Glomerular visceral epithelial cell (primary cell): ENCODE data around the gene BLVRB.
"Not testable (repeated sequence)": the region's sequence is repeated elsewhere in the genome, so short reads cannot be mapped to it uniquely, and the experiment has no call there.

Experiments
- DNase-seq: peaks from one replicate; pipeline ENCODE4 v3.0.0-alpha.2; 2016; ENCODE audit errors: extremely low spot score

The BLVRB gene

DNA sequence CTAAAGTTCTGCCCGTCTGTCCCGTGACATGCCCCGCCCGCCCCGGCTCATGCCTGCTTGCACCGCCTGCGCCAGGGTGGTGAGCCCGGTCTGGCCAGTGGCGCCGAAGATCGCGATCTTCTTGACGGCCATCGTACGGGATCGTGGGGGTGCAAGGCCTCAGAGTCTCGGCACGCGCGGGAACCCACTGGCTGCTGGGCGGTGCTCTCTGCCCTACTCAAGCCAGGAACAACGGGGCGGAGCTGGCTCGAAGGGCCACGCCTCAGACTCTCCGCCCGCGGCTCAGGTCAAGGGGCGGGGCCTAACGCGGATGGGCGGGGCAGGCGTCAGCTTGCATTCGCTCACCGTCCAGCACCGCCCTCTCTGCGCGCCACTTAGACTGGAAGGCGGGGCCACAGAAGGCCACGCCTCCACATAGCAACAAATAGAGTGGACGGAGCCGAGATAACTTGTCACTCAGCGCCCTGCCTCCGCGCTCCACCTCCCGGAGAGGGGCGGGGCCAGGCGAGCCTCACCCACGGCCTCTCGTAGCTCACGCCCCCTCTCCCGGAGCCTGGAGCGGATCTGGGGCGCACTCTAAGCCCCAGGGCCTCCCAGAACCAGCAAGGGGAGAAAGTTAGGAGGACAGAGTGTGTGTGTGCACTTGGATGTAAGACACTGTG, at the start of gene BLVRB:
TSS of gene BLVRB (minus strand) at position 189 of the 662 bp plus-strand sequence. CDS start at position 132, 57 bp downstream.
- peak; percentile 100 for DNase-seq

GRCh38 chr19:40513741-40514315, 48.3 kb upstream of the BLVRB start:
- no peak for DNase-seq

- no peak for DNase-seq
Observed at GRCh38 chr19:40513345-40513678, 47.8 kb upstream of the BLVRB start.

GRCh38 chr19:40512473-40513344, 47.2 kb upstream of the BLVRB start:
- DNase-seq, result no peak

DNA sequence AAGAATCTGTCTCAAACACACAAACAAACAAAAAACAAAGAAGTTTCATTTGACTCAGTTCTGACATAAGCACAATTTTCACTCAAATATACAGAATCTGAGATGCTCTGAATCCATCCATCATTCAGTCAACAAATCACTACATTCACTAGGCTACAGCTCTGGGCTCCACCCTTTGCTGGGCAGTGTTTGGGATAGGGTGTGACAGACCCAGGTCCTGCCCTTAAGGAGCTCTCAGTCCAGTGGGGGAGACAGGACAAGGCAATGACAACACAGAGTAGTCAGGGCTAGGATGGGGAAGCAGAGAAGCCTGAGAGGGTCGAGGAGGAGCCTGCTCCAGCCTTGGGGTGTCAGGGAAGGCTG, 46.5 kb upstream of the BLVRB start:
- no peak for DNase-seq

DNA sequence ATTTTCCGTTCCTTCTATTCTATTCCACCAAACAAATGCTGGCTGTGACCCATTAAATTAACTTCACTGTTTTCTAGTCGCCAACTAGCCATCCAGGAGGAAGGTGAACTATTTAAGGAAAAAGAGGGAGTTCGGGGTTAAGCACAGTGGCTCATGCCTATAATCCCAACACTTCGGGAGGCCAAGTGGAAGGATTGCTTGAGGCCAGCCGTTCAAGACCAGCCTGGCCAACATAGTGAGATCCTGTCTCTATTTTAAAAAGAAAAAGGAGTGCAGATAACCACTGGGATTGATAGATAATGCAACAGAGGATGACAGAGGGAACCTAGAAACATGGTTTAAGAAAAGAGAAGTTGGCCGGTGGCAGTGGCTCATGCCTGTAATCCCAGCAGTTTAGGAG, 45.9 kb upstream of the BLVRB start:
- no peak for DNase-seq

- DNase-seq, result no peak
Observed at GRCh38 chr19:40510526-40511115, 45.1 kb upstream of the BLVRB start.

- no peak for DNase-seq
Observed at GRCh38 chr19:40508739-40509260, 43.3 kb upstream of the BLVRB start.

- DNase-seq, result no peak
Observed at GRCh38 chr19:40507892-40508291, 42.3 kb upstream of the BLVRB start.

DNA sequence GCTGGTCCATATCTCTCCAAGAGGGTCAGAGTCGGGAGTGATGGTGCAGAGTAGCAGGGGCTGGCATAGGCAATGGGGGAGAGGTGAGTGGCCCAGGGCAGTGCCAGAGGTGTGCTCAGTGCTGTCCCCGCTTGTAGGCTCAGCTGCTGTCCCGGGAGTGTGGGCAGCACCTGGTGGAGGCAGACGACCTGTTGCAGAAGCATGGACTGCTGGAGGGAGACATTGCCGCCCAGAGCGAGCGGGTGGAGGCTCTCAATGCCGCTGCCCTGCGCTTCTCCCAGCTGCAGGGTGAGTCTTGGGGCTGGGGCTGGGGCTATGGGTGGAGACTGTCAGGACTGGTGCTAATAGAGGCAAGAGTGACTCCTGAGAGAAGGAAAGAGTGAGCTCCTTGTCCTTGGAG, 40.6 kb upstream of the BLVRB start:
- no peak for DNase-seq

DNA sequence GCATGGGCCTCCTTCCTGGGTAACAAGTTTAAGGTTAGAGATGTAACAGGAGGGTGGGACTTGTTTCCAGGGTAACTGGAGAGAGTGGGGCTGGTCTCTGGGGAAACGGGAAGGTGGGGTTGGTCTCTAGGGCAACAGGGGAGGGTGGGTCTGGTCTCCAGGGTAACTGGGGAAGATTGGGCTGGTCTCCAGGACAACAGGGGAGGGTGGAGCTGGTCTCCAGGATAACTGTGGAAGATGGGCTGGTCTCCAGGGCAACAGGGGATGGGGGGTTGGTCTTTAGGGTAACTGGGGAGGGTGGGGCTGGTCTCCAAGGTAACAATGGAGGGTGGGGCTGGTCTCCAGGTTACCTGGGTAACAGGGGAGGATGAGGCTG, 37.8 kb upstream of the BLVRB start:
- DNase-seq, result no peak

DNA sequence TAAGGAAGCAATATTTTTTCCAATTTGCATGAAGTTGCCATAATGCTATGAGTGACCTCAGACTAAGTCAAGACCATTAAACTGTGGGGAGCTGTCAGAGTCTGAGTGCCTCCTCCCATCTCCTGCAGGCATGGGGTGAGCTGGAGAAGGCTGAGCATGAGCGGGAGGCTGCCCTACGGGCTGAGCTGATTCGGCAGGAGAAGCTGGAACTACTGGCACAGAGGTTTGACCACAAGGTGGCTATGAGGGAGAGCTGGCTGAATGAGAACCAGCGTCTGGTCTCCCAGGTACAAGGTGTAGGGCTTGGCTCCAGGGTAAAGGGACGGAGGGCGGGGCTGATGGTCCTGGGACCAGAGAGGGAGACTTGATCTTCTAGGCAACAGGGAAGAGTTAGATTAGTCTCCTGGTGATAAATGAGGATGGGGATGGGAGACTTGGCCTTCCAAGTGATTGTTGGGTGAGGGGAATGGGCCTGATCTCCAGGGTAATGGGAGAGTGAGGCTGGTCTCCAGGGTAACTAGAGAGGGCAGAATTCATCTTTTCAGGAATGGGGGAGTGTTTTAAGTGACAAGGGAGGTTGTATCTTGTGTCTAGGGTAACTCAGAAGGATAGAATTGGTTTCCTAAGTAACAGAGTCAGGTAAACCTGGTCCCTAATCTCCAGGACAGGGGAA, 37.2 kb upstream of the BLVRB start:
- DNase-seq, result no peak

DNA sequence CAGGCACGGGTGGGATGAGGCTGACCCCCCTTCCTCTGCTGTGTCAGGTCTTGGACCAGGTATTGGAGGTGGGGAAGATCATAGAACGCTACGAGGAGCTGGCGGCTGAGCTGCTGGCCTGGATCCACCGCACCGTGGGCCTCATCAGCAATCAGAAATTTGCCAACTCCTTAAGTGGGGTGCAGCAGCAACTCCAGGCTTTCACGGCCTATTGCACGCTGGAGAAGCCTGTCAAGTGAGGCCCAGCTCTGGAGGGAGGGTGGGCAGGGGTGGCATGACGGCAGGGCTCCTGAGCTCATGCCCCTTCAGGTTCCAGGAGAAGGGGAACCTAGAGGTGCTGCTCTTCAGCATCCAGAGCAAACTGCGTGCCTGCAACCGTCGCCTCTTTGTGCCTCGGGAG, 36.5 kb upstream of the BLVRB start:
- DNase-seq, result no peak

DNA sequence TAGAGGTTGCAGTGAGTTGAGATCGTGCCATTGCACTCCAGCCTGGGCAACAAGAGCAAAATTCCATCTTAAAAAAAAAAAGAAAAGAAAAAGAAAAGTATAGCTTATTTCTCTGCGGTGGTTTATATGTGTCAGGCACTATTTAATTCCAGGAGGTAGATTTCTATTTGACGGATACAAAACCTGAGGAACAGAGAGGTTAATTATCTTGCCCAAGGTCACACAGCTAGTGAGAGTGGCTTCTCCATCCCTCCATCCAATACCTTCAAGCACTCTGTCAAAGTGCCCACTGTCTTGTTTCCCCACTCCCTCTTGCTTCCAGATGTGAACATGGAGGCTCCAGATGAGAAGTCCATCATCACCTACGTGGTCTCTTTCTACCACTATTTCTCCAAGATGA, 36.1 kb upstream of the BLVRB start:
- no peak for DNase-seq

DNA sequence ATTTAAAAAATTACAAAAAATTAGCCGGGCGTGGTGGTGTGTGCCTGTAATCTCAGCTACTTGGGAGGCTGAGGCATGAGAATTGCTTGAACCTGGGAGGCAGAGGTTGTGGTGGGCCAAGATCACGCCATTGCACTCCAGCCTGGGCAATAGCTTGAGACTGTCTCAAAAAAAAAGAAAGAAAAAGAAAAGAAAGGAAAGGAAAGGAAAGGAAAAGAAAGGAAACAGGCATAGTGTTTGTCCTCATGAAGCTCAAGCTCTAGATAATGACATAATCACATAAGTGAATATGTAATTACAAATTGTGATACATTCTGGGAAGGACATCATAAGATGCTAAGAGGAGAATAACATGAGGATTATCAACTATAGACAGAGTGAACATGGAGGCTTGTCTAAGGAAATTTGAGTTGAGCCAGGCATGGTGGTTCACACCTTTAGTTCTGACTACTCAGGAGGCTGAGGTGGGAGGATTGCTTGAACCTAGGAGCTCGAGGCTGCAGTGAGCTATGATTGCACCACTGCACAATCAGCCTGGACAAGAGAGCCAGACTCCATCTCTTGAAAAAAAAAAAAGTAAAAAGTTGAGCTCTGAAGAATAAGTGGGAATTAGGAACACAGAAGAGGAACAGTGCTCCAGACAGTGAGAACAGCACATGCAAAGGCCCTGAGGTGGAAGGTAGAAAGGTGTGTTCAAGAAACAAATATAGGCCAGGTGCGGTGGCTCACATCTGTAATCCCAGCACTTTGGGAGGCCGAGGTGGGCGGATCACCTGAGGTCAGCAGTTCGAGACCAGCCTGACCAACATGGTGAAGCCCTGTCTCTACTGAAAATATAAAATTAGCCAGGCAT, 35.4 kb upstream of the BLVRB start:
- DNase-seq, result not testable (repeated sequence)

GRCh38 chr19:40499320-40499719, 33.8 kb upstream of the BLVRB start:
- DNase-seq, result no peak

- DNase-seq, result no peak
Observed at GRCh38 chr19:40497214-40497613, 31.7 kb upstream of the BLVRB start.

DNA sequence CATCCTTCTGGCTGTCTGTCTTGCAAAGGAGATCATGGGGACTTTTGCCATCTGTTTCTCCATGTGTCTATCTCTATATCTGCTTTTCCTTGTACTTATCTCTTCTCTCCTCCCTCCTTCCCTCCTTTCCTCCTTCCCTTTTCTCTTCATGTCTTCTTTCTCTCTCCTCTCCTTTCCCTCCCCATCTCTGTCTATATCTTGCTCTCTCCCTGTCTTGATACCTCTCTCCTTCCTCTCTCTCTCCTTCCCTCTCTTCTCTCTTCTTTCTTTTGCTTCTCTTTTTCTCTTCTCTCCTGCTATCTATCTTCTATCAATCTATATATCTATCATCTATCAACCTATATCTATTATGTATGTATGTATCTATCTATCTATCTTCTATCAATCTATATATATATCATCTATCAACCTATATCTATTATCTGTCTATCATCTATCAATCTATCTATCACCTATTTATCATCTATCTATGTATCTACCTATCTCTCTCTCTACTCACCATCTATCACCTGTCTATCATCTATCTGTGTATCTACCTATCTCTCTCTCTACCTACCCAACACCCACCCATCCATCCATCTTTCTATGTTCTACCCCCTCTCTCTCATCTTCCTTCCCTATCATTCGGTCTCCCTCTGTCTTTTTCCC, 28.8 kb upstream of the BLVRB start:
- DNase-seq, result no peak

GRCh38 chr19:40493778-40494177, 28.2 kb upstream of the BLVRB start:
- DNase-seq, result no peak

GRCh38 chr19:40492274-40492673, 26.7 kb upstream of the BLVRB start:
- no peak for DNase-seq

- DNase-seq, result no peak
Observed at GRCh38 chr19:40489882-40490230, 24.3 kb upstream of the BLVRB start.
